ENCODE measurements around the gene FAM13A.
"Not testable (repeated sequence)": the region's sequence is repeated elsewhere in the genome, so short reads cannot be mapped to it uniquely, and the experiment has no call there.

Gene FAM13A

DNA sequence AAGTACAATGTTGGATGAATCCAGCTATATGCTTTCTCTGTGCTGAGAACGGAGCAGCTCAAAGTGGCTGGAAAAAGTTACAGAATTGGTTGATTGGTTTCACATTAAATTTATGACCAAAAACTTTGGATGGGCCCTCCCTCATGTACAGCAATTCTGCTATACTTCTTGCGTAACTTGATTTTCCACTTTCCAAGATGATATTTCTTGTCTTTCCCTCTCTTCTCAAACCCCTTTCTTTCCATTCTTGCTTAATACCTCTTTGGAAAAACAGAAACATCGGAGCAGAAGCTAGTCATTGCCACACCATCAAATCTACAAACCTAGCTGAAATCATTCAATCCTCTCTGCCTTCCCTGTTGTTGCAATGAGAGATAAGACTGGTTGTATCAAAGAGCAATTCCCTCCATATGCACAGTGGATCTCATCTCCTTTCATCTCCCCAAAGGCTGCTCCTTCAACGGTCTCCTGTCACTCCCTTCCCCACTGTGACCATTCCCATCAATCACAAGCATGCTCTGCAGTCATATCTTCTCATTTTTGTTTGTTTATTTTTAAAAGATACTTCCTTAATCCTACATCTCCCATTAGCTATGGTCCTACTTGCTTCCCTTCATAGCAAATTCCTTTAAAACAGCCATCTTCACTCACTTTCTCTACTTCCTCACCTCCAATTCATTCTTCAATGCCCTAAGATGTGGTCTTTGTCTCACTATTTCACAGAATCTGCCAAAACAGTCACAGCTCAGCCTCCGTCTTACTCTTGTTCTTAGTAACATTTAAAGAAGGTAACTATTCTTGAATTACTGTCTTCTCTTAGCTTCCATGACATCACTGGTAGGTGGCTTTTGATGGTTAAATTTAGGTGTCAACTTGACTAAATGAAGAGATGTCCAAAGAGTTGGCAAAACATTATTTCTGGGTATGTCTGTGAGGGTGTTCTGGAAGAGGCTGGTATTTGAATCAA lies 145.5 kb downstream of the FAM13A start:
- no peak overlapping the region for H3K27ac ChIP-seq
- TF ChIP-seq, protein P1, sequence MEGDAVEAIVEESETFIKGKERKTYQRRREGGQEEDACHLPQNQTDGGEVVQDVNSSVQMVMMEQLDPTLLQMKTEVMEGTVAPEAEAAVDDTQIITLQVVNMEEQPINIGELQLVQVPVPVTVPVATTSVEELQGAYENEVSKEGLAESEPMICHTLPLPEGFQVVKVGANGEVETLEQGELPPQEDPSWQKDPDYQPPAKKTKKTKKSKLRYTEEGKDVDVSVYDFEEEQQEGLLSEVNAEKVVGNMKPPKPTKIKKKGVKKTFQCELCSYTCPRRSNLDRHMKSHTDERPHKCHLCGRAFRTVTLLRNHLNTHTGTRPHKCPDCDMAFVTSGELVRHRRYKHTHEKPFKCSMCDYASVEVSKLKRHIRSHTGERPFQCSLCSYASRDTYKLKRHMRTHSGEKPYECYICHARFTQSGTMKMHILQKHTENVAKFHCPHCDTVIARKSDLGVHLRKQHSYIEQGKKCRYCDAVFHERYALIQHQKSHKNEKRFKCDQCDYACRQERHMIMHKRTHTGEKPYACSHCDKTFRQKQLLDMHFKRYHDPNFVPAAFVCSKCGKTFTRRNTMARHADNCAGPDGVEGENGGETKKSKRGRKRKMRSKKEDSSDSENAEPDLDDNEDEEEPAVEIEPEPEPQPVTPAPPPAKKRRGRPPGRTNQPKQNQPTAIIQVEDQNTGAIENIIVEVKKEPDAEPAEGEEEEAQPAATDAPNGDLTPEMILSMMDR (IDR thresholded peaks at IDR 0.05), result no peak
- TF ChIP-seq ZFX (IDR thresholded peaks at IDR 0.05; ENCODE audit: borderline replicate concordance), result no peak

DNA sequence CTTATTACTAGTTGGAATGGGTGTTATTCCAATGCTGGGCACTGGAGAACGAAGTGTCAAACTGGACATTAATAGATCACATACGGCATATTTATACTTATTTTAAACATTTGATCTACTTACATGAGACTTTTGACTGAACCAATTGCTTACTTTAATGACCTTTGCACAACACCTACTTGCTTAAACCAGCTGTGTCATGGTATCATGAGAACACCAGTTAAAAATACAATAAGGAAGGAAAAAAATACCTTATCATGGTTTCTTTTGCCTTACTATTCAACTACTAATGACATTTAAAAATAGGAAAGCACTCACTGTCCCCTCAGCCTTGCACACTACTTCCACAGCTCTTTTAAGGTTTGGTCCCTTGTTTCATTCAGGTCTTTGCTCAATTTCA lies 146.9 kb downstream of the FAM13A start:
- TF ChIP-seq, protein P1 (IDR thresholded peaks at IDR 0.05), result no peak
- TF ChIP-seq ZFX (IDR thresholded peaks at IDR 0.05; ENCODE audit: borderline replicate concordance), result no peak
- no peak overlapping the region for H3K27ac ChIP-seq

DNA sequence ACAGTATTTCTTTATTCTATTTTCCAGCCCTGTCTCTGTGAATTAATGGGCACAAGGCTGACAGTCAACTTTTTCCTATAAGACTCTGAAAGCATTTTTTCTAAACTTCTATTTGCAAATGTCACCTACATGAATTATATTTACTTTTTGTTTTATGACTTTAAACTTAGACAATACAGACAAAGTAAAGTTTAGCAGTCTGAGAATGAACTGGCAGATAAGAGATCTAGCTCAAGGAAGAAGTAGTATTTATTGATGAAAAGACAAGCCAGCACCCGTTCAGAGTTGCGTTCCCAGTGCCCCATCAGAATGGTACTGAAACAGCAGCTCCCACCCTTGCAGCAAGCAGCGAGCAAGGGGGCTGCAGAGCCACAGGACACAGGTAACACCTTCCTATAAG lies 148.5 kb downstream of the FAM13A start:
- TF ChIP-seq ZFX (IDR thresholded peaks at IDR 0.05; ENCODE audit: borderline replicate concordance), result no peak
- H3K27ac ChIP-seq, result no peak overlapping the region

DNA sequence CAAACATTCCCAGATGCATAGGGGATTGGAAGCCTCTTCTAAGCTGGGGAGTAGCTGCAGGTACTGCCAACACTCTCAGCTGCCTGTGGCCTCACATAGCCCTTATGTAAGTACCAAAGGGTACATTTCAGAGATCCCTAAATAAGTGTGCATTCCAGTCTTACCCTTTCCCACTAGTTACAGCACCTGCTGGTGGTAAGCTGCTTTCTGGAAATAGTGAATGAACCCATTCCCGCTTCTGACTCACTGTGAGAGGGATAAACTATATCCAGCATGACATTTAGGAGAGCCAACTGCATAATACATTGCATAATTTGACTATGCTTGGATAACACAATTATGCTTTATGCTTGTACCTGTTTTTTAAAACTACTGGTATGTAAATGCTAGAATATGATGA lies 149.0 kb downstream of the FAM13A start:
- H3K27ac ChIP-seq, result no peak overlapping the region

DNA sequence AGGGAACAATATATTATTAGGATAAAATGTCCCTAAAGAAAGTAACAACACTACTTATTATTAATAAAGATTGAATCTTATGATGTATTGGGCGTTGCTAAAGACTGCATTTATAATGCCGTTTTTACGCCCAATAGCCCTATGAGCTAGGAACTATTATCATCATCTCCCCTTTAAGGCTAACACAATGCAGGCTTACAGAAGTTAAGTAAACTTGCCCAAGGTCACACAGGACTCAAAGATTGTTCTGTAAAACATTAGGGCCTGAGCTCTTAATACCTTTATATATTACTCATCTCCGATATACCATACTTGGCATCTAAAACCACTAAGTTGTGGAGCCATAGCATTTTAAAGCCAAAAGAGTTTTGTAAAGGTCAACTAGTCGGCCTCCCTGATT lies 149.5 kb downstream of the FAM13A start:
- no peak for TF ChIP-seq ZFX (IDR thresholded peaks at IDR 0.05; ENCODE audit: borderline replicate concordance)
- TF ChIP-seq, protein P1 (IDR thresholded peaks at IDR 0.05), result no peak
- H3K27ac ChIP-seq, result no peak overlapping the region

More for the DNA sequence above, 149.0 kb downstream of the FAM13A start:
- TF ChIP-seq, protein P1 (IDR thresholded peaks at IDR 0.05), result no peak

DNA sequence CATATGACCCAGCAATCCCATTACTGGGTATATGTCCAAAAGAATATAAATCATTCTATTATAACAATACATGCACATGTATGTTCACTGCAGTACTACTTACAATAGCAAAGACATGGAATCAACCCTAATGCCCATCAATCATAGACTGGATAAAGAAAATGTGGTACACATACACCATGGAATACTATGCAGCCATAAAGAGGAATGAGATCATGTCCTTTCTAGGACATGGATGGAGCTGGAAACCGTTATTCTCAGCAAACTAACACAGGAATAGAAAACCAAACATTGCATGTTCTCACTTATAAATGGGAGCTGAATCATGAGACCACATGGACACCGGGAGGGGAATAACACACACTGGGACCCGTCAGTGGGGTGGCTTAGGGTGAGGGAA lies 152.7 kb downstream of the FAM13A start:
- not testable (repeated sequence) for H3K27ac ChIP-seq

DNA sequence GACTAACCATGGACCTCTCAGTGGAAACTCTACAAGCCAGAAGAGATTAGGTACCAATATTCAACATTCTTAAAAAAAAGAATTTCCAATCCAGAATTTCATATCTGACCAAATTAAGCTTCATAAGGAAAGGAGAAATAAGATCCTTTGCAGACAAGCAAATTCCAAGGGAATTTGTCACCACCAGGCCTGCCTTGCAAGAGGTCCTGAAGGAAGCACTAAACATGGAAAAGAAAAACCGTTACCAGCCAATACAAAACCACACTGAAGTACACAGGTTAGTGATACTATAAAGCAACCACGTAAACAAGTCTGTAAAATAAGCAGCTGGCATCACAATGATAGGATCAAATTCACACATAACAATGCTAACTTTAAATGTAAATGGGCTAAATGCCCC lies 156.6 kb downstream of the FAM13A start:
- TF ChIP-seq, protein P1 (IDR thresholded peaks at IDR 0.05), result no peak
- TF ChIP-seq ZFX (IDR thresholded peaks at IDR 0.05; ENCODE audit: borderline replicate concordance), result no peak
- no peak overlapping the region for H3K27ac ChIP-seq

DNA sequence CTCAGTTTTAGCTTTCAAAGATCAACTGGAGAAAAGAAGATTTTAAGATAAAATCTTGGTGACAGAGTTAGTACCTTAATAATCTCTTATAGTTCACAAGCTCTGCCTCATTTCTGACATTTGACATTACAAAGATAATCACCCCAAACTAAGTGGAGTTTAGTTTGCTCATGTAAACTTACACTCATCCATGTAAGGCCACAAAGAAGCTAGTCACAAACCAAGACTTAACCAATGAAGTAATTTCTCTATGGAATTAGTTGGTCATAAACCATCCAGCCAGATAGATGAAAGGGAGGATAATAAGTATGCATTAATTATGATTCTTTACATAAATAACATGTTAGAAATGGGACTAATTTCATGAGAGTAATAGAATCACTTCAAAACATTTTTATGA lies 159.2 kb downstream of the FAM13A start:
- H3K27ac ChIP-seq, result no peak overlapping the region
- no peak for TF ChIP-seq ZFX (IDR thresholded peaks at IDR 0.05; ENCODE audit: borderline replicate concordance)
- TF ChIP-seq, protein P1 (IDR thresholded peaks at IDR 0.05), result no peak
